Measurements from ENCODE around the gene THSD7B.

Gene THSD7B

GRCh38 chr2:137208431-137208891 lies 443.1 kb downstream of the THSD7B start:
- DNase-seq: no peak

- no peak for DNase-seq
Measured at GRCh38 chr2:137210039-137210438, 444.7 kb downstream of the THSD7B start.

- DNase-seq: no peak
Measured at GRCh38 chr2:137211761-137212160, 446.4 kb downstream of the THSD7B start.

GRCh38 chr2:137220438-137220993 lies 455.2 kb downstream of the THSD7B start:
- DNase-seq: no peak

- no peak for DNase-seq
Measured at GRCh38 chr2:137221797-137222492, 456.6 kb downstream of the THSD7B start.

- no peak for DNase-seq
Measured at GRCh38 chr2:137223722-137224121, 458.4 kb downstream of the THSD7B start.

- DNase-seq: no peak
Measured at GRCh38 chr2:137228566-137228965, 463.2 kb downstream of the THSD7B start.

GRCh38 chr2:137229834-137230233 lies 464.5 kb downstream of the THSD7B start:
- DNase-seq: no peak

GRCh38 chr2:137231628-137232027 lies 466.3 kb downstream of the THSD7B start:
- DNase-seq: no peak

- DNase-seq: no peak
Measured at GRCh38 chr2:137232076-137232475, 466.7 kb downstream of the THSD7B start.

GRCh38 chr2:137233091-137233490 lies 467.7 kb downstream of the THSD7B start:
- no peak for DNase-seq

- no peak for DNase-seq
Measured at GRCh38 chr2:137237055-137237454, 471.7 kb downstream of the THSD7B start.

GRCh38 chr2:137238065-137238464 lies 472.7 kb downstream of the THSD7B start:
- DNase-seq: no peak

GRCh38 chr2:137249463-137250130 lies 484.3 kb downstream of the THSD7B start:
- no peak for DNase-seq

- no peak for DNase-seq
Measured at GRCh38 chr2:137250401-137250800, 485.1 kb downstream of the THSD7B start.

GRCh38 chr2:137251045-137251444 lies 485.7 kb downstream of the THSD7B start:
- no peak for DNase-seq

- DNase-seq: no peak
Measured at GRCh38 chr2:137252934-137253333, 487.6 kb downstream of the THSD7B start.

GRCh38 chr2:137254052-137254451 lies 488.7 kb downstream of the THSD7B start:
- no peak for DNase-seq

GRCh38 chr2:137255345-137255744 lies 490.0 kb downstream of the THSD7B start:
- DNase-seq: no peak

- DNase-seq: no peak
Measured at GRCh38 chr2:137255990-137256389, 490.6 kb downstream of the THSD7B start.

- DNase-seq: no peak
Measured at GRCh38 chr2:137261881-137262585, 496.7 kb downstream of the THSD7B start.

GRCh38 chr2:137262594-137262993 lies 497.2 kb downstream of the THSD7B start:
- DNase-seq: no peak

- DNase-seq: no peak
Measured at GRCh38 chr2:137287913-137288639, 522.7 kb downstream of the THSD7B start.
